Ovary (tissue), 3 donors: ENCODE data around the gene CRYGB.

ENCODE experiments used
- CTCF ChIP-seq, 3 donors: fragments of 450-650 bp in 2 of 3; fragments of 200-600 bp in 1 of 3; IDR thresholded peaks; one replicate each; pipeline versions ENCODE4 v1.5.1 to v1.8.0; 2016 to 2022; ENCODE audit warnings: antibody characterized with exemption in 3 of 3, mild to moderate bottlenecking in 1 of 3
- POLR2A ChIP-seq: fragments of 450-650 bp; IDR thresholded peaks from one replicate; pipeline ENCODE4 v1.6.1; 2017; ENCODE audit warnings: antibody characterized with exemption, mild to moderate bottlenecking, moderate library complexity
- donor health status: DM: no; HTN: no; CAD: no.

DNA sequence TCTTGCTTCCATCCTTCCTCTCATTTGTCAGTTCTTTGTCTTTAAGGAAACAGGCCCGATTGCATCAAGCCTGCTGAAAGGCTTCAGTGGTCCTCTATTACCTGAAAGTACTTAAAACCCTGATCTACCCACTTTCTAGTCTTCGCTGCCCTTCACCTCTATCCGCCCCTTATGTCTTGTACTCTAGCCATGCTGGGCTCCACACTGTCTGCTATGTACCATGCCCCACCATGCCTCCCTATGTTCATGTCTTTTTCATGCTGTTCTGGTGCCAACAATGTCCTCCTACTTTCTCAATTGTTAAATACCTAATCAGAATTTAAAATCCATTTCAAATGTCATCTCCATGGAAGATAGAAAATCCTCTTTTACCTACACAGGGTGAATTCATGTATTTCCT is 49.9 kb downstream of the CRYGB start:
- no peak for TF ChIP-seq CTCF (IDR thresholded peaks at IDR 0.05)
- TF ChIP-seq POLR2A = no peak
